GM23338 (cell line): ENCODE results near the gene MMP17. TPM values are rescaled to one million over a fixed set of nuclear protein-coding genes. Genes with fewer than 3 reads are reported as not detected.

Source experiments
- ATAC-seq: fragments of 200-7000 bp; cut with Tn5 transposase; 3 replicates; pipeline ENCODE4 v1.9.1; 2020
- DNase-seq: peaks from one replicate; pipeline ENCODE4 v3.0.0-alpha.2; 2015; ENCODE audit warnings: low spot score
- H2AFZ ChIP-seq: fragments of 200-600 bp; sonication (generic); 2 replicates; pipeline ENCODE4 v1.8.0; 2016; ENCODE audit warnings: antibody characterized with exemption, mild to moderate bottlenecking, moderate library complexity
- H3F3A ChIP-seq: fragments of 200-600 bp; sonication (generic); replicated peaks from 2 replicates; pipeline ENCODE4 v1.8.0; 2017; ENCODE audit warnings: antibody characterized with exemption, mixed run types, low read depth
- H3K27ac ChIP-seq: fragments of 200-600 bp; sonication (generic); 2 replicates; pipeline ENCODE4 v1.6.1; 2016; ENCODE audit warnings: low read depth
- H3K27me3 ChIP-seq: fragments of 200-600 bp; sonication (generic); 2 replicates; pipeline ENCODE4 v1.8.0; 2016; ENCODE audit warnings: mild to moderate bottlenecking, mixed run types, moderate library complexity; ENCODE audit not compliant: insufficient read depth
- H3K36me3 ChIP-seq: fragments of 200-600 bp; sonication (generic); 2 replicates; pipeline ENCODE4 v1.8.0; 2016; ENCODE audit warnings: mild to moderate bottlenecking; ENCODE audit not compliant: insufficient read depth
- H3K4me1 ChIP-seq: fragments of 200-600 bp; sonication (generic); 2 replicates; pipeline ENCODE4 v1.8.0; 2016; ENCODE audit warnings: mild to moderate bottlenecking, moderate library complexity; ENCODE audit not compliant: insufficient read depth
- H3K4me2 ChIP-seq: fragments of 200-600 bp; sonication (generic); 2 replicates; pipeline ENCODE4 v1.7.1; 2017; ENCODE audit warnings: mixed run types
- H3K4me3 ChIP-seq: fragments of 200-600 bp; sonication (generic); 2 replicates; pipeline ENCODE4 v1.6.1; 2016; ENCODE audit warnings: mixed run types
- H3K79me2 ChIP-seq: fragments of 200-600 bp; sonication (generic); replicated peaks from 2 replicates; pipeline ENCODE4 v1.8.0; 2017; ENCODE audit warnings: mild to moderate bottlenecking; ENCODE audit not compliant: insufficient read depth
- H3K9me2 ChIP-seq: fragments of 200-600 bp; sonication (generic); 2 replicates; pipeline ENCODE4 v1.8.0; 2017; ENCODE audit not compliant: insufficient read depth
- H4K20me1 ChIP-seq: fragments of 200-600 bp; sonication (generic); replicated peaks from 2 replicates; pipeline ENCODE4 v1.8.0; 2017; ENCODE audit warnings: mild to moderate bottlenecking; ENCODE audit not compliant: insufficient read depth
- H3K27ac Mint-ChIP-seq: 2 replicates; pipeline ENCODE4 v1.8.0; 2020; ENCODE audit warnings: inconsistent platforms, mild to moderate bottlenecking, moderate library complexity, mixed read lengths
- H3K27me3 Mint-ChIP-seq: 3 replicates; pipeline ENCODE4 v1.8.0; 2022; ENCODE audit warnings: low read depth, mild to moderate bottlenecking, moderate library complexity, mixed read lengths, inconsistent platforms; ENCODE audit not compliant: insufficient read depth, poor library complexity
- H3K36me3 Mint-ChIP-seq: 3 replicates; pipeline ENCODE4 v1.8.0; 2021; ENCODE audit warnings: low read depth, mild to moderate bottlenecking, inconsistent platforms, moderate library complexity, mixed read lengths
- H3K4me1 Mint-ChIP-seq: 3 replicates; pipeline ENCODE4 v1.8.0; 2020; ENCODE audit warnings: mild to moderate bottlenecking, inconsistent platforms, mixed read lengths
- H3K4me3 Mint-ChIP-seq: 3 replicates; pipeline ENCODE4 v1.8.0; 2021; ENCODE audit warnings: moderate library complexity, mild to moderate bottlenecking, inconsistent platforms, mixed read lengths
- H3K9me3 Mint-ChIP-seq: 3 replicates; pipeline ENCODE4 v1.8.0; 2020; ENCODE audit warnings: moderate library complexity, mild to moderate bottlenecking, inconsistent platforms, mixed read lengths
- CREB1 ChIP-seq: fragments of 250-450 bp; sonication (Bioruptor Pico); IDR thresholded peaks from 2 replicates; pipeline ENCODE4 v1.5.0; 2020; ENCODE audit warnings: low read depth, mild to moderate bottlenecking, moderate library complexity
- POLR2AphosphoS5 ChIP-seq: IDR thresholded peaks from 2 replicates; pipeline ENCODE4 v1.6.1; 2016; ENCODE audit warnings: antibody characterized with exemption, low read depth
- polyA plus RNA-seq: library from polyadenylated mRNA; unstranded; fragments of >200 nt; fragmentation: Nextera tagmentation; extraction: Ambion mirVana; gene quantifications from 2 replicates; pipeline ENCODE4 v1.2.1, GENCODE V29; 2016
- total RNA-seq: library from RNA; depleted of rRNA; stranded (reverse); fragments of >200 nt; shearing (Covaris generic); gene quantifications from 2 replicates; pipeline ENCODE4 v1.2.3, GENCODE V29; 2014
- TF ChIP-seq, protein P1 (sequence below): fragments of 250-450 bp; sonication (Bioruptor Pico); IDR thresholded peaks from 2 replicates; pipeline ENCODE4 v1.5.0; 2020; ENCODE audit warnings: mild to moderate bottlenecking, moderate library complexity
- TF ChIP-seq, protein P2 (sequence below): IDR thresholded peaks from 2 replicates; pipeline ENCODE4 v1.6.1; 2016; ENCODE audit warnings: antibody characterized with exemption
- TF ChIP-seq, protein P3 (sequence below): IDR thresholded peaks from one replicate; pipeline ENCODE4 v1.6.1; 2018; ENCODE audit warnings: antibody characterized with exemption; ENCODE audit not compliant: unreplicated experiment

The MMP17 gene
- total and polyA plus RNA-seq, 2 experiments from 2014 or later, result 10.4 to 48.5 TPM

DNA sequence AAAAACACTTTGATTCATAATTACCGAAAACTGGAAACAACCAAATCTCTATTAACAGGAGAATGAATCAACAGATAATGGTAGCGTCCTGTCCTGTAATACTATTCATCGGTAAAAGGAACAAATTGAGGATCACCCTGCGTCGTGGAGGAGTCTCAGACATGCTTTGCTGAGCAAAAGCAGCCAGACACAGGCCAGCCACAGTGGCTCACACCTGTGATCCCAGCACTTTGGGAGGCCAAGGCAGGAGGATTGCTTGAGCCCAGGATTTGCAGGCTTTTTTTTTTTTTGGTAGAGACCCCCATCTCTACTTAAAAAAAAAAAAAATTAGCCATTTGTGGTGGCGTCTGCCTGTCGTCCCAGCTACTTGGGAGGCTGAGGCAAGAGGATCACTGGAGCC, 34.1 kb upstream of the MMP17 start:
- TF ChIP-seq, protein P1, sequence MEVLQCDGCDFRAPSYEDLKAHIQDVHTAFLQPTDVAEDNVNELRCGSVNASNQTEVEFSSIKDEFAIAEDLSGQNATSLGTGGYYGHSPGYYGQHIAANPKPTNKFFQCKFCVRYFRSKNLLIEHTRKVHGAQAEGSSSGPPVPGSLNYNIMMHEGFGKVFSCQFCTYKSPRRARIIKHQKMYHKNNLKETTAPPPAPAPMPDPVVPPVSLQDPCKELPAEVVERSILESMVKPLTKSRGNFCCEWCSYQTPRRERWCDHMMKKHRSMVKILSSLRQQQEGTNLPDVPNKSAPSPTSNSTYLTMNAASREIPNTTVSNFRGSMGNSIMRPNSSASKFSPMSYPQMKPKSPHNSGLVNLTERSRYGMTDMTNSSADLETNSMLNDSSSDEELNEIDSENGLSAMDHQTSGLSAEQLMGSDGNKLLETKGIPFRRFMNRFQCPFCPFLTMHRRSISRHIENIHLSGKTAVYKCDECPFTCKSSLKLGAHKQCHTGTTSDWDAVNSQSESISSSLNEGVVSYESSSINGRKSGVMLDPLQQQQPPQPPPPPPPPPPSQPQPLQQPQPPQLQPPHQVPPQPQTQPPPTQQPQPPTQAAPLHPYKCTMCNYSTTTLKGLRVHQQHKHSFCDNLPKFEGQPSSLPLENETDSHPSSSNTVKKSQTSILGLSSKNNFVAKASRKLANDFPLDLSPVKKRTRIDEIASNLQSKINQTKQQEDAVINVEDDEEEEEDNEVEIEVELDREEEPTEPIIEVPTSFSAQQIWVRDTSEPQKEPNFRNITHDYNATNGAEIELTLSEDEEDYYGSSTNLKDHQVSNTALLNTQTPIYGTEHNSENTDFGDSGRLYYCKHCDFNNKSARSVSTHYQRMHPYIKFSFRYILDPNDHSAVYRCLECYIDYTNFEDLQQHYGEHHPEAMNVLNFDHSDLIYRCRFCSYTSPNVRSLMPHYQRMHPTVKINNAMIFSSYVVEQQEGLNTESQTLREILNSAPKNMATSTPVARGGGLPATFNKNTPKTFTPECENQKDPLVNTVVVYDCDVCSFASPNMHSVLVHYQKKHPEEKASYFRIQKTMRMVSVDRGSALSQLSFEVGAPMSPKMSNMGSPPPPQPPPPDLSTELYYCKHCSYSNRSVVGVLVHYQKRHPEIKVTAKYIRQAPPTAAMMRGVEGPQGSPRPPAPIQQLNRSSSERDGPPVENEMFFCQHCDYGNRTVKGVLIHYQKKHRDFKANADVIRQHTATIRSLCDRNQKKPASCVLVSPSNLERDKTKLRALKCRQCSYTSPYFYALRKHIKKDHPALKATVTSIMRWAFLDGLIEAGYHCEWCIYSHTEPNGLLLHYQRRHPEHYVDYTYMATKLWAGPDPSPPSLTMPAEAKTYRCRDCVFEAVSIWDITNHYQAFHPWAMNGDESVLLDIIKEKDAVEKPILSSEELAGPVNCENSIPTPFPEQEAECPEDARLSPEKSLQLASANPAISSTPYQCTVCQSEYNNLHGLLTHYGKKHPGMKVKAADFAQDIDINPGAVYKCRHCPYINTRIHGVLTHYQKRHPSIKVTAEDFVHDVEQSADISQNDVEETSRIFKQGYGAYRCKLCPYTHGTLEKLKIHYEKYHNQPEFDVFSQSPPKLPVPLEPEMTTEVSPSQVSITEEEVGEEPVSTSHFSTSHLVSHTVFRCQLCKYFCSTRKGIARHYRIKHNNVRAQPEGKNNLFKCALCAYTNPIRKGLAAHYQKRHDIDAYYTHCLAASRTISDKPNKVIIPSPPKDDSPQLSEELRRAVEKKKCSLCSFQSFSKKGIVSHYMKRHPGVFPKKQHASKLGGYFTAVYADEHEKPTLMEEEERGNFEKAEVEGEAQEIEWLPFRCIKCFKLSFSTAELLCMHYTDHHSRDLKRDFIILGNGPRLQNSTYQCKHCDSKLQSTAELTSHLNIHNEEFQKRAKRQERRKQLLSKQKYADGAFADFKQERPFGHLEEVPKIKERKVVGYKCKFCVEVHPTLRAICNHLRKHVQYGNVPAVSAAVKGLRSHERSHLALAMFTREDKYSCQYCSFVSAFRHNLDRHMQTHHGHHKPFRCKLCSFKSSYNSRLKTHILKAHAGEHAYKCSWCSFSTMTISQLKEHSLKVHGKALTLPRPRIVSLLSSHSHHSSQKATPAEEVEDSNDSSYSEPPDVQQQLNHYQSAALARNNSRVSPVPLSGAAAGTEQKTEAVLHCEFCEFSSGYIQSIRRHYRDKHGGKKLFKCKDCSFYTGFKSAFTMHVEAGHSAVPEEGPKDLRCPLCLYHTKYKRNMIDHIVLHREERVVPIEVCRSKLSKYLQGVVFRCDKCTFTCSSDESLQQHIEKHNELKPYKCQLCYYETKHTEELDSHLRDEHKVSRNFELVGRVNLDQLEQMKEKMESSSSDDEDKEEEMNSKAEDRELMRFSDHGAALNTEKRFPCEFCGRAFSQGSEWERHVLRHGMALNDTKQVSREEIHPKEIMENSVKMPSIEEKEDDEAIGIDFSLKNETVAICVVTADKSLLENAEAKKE (CRISPR knock-in tag), result no peak
- TF ChIP-seq, protein P2, sequence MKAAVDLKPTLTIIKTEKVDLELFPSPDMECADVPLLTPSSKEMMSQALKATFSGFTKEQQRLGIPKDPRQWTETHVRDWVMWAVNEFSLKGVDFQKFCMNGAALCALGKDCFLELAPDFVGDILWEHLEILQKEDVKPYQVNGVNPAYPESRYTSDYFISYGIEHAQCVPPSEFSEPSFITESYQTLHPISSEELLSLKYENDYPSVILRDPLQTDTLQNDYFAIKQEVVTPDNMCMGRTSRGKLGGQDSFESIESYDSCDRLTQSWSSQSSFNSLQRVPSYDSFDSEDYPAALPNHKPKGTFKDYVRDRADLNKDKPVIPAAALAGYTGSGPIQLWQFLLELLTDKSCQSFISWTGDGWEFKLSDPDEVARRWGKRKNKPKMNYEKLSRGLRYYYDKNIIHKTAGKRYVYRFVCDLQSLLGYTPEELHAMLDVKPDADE, result no peak
- no peak for TF ChIP-seq POLR2AphosphoS5
- Histone ChIP-seq H3K36me3 (peaks cover 5% of the 10 kb centered on the region), H3K27me3 (no peaks in the 10 kb centered on the region), H3K79me2 (no peaks in the 10 kb centered on the region), H3K27ac (peak overlapping the region; percentile 79), H3F3A (peaks cover 17% of the 10 kb centered on the region), H3K4me1 (peaks cover 20% of the 10 kb centered on the region), H3K9me2 (no peaks in the 10 kb centered on the region), H3K4me2 (no peak overlapping the region), H2AFZ (no peak overlapping the region), H4K20me1 (no peaks in the 10 kb centered on the region; the same call in 1 of the 2 replicates), H3K4me3 (no peak overlapping the region)
- Mint-ChIP-seq H3K27ac (peak overlapping the region; percentile 49; the same call in 1 of the 2 replicates), H3K36me3 (peaks cover 72% of the 10 kb centered on the region), H3K4me1 (peaks cover 36% of the 10 kb centered on the region), H3K27me3 (peaks cover 20% of the 10 kb centered on the region), H3K4me3 (no peak overlapping the region; the same call in 2 of the 3 replicates), H3K9me3 (no peaks in the 10 kb centered on the region; the same call in 2 of the 3 replicates)
- no peak for ATAC-seq
- DNase-seq, result no peak

DNA sequence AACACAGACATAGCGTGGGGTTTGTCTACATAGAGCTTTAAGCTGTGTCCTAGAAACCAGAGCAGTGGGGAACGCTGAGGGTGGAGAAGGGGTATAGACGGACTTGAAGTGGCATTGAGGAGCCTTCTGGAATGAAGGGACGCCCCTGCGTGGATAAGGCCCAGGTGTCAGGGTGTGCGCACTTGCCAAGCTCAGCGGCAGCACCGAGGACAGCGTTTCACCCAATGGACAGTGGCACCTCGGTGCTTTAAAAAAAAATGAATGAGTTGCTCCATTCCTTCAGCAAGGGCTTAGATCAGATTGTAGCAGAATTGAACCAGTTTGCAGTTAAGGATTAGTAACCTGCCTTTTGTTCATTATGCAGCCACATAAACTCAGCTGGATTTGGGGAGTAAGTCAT, 33.6 kb upstream of the MMP17 start:
- Histone ChIP-seq H3K27me3 (no peaks in the 10 kb centered on the region), H3K36me3 (peaks cover 5% of the 10 kb centered on the region), H4K20me1 (no peaks in the 10 kb centered on the region; the same call in 1 of the 2 replicates), H3K4me2 (no peak overlapping the region), H3K27ac (no peak overlapping the region), H3K4me3 (no peak overlapping the region), H3K9me2 (no peaks in the 10 kb centered on the region), H3K79me2 (no peaks in the 10 kb centered on the region), H2AFZ (no peak overlapping the region), H3K4me1 (peaks cover 20% of the 10 kb centered on the region), H3F3A (peaks cover 20% of the 10 kb centered on the region)
- Mint-ChIP-seq H3K36me3 (peaks cover 73% of the 10 kb centered on the region), H3K9me3 (no peaks in the 10 kb centered on the region; the same call in 2 of the 3 replicates), H3K4me3 (no peak overlapping the region; the same call in 2 of the 3 replicates), H3K27ac (peak overlapping the region; percentile 94; the same call in 1 of the 2 replicates), H3K27me3 (peaks cover 20% of the 10 kb centered on the region), H3K4me1 (peaks cover 36% of the 10 kb centered on the region)
- DNase-seq (no peak), ATAC-seq (no peak)
- TF ChIP-seq, protein P3, sequence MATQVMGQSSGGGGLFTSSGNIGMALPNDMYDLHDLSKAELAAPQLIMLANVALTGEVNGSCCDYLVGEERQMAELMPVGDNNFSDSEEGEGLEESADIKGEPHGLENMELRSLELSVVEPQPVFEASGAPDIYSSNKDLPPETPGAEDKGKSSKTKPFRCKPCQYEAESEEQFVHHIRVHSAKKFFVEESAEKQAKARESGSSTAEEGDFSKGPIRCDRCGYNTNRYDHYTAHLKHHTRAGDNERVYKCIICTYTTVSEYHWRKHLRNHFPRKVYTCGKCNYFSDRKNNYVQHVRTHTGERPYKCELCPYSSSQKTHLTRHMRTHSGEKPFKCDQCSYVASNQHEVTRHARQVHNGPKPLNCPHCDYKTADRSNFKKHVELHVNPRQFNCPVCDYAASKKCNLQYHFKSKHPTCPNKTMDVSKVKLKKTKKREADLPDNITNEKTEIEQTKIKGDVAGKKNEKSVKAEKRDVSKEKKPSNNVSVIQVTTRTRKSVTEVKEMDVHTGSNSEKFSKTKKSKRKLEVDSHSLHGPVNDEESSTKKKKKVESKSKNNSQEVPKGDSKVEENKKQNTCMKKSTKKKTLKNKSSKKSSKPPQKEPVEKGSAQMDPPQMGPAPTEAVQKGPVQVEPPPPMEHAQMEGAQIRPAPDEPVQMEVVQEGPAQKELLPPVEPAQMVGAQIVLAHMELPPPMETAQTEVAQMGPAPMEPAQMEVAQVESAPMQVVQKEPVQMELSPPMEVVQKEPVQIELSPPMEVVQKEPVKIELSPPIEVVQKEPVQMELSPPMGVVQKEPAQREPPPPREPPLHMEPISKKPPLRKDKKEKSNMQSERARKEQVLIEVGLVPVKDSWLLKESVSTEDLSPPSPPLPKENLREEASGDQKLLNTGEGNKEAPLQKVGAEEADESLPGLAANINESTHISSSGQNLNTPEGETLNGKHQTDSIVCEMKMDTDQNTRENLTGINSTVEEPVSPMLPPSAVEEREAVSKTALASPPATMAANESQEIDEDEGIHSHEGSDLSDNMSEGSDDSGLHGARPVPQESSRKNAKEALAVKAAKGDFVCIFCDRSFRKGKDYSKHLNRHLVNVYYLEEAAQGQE, result peak; percentile 68
- TF ChIP-seq CREB1, result no peak
